H1 (cell line): Measurements from ENCODE around the gene SPRYD3. TPM values are rescaled to one million over a fixed set of nuclear protein-coding genes. Genes with fewer than 3 reads are reported as not detected.
"Not testable (repeated sequence)": the region's sequence is repeated elsewhere in the genome, so short reads cannot be mapped to it uniquely, and the experiment has no call there.

Experiments
- CTCF ChIA-PET: fragments of 300-600 bp; sonication (Branson Sonifier 250); formaldehyde crosslinking; loops from one replicate; lab custom pipeline; 2021; ENCODE audit not compliant: partially characterized antibody; lab: Charles Lee
- POLR2A ChIA-PET: fragments of 300-600 bp; sonication (Branson Sonifier 250); formaldehyde crosslinking; loops from one replicate; lab custom pipeline; 2021; ENCODE audit warnings: inconsistent platforms; ENCODE audit not compliant: partially characterized antibody; lab: Charles Lee
- DNase-seq, 2 experiments: peaks; one replicate each; pipeline versions ENCODE4 v3.0.0 to v3.0.0-alpha.2; 2010 to 2022; ENCODE audit warnings: low spot score in 2 of 2, low read depth in 1 of 2, mixed read lengths in 1 of 2
- FAIRE-seq: peaks from 2 replicates; lab custom pipeline; 2011; peaks lifted over from hg19 to GRCh38; lab: Jason Lieb, UNC
- H2AFZ ChIP-seq: 2 replicates; pipeline ENCODE4 v1.8.1; 2012; ENCODE audit warnings: low read length, inconsistent platforms
- H2AK5ac ChIP-seq: 2 replicates; pipeline ENCODE4 v1.6.1; 2013; ENCODE audit warnings: low read depth, low read length
- H2BK120ac ChIP-seq: replicated peaks from 2 replicates; pipeline ENCODE3; 2013; ENCODE audit warnings: low read depth, low read length, inconsistent platforms
- H2BK12ac ChIP-seq: 2 replicates; pipeline ENCODE4 v1.6.1; 2013; ENCODE audit warnings: low read depth, low read length
- H2BK15ac ChIP-seq: 2 replicates; pipeline ENCODE4 v1.6.1; 2013; ENCODE audit warnings: low read length
- H2BK20ac ChIP-seq: 2 replicates; pipeline ENCODE4 v1.6.1; 2013; ENCODE audit warnings: low read length
- H2BK5ac ChIP-seq: 2 replicates; pipeline ENCODE4 v1.6.1; 2013; ENCODE audit warnings: low read depth, low read length
- H3K14ac ChIP-seq: 2 replicates; pipeline ENCODE4 v1.6.1; 2013; ENCODE audit warnings: inconsistent platforms; ENCODE audit not compliant: insufficient read length
- H3K18ac ChIP-seq: 2 replicates; pipeline ENCODE4 v1.6.1; 2013; ENCODE audit warnings: low read length; ENCODE audit errors: extremely low read depth
- H3K23ac ChIP-seq: 2 replicates; pipeline ENCODE4 v1.6.1; 2013; ENCODE audit warnings: inconsistent platforms; ENCODE audit not compliant: insufficient read length
- H3K23me2 ChIP-seq: 2 replicates; pipeline ENCODE4 v1.6.1; 2013; ENCODE audit warnings: low read depth, low read length
- H3K27ac ChIP-seq: 2 replicates; pipeline ENCODE4 v1.6.1; 2011; ENCODE audit warnings: low read depth, low read length, inconsistent platforms
- H3K27me3 ChIP-seq, 4 experiments: replicated peaks in 1 of 4; 1 replicate in 1 of 4; 2 replicates in 3 of 4; pipeline versions ENCODE4 v1.6.1 to v1.8.1; 2011 to 2013; ENCODE audit warnings: low read length in 3 of 4, mild to moderate bottlenecking in 3 of 4, inconsistent platforms in 2 of 4, mixed read lengths in 2 of 4, moderate library complexity in 1 of 4; ENCODE audit not compliant: control insufficient read depth in 3 of 4, insufficient read depth in 3 of 4; ENCODE audit errors: extremely low read depth in 1 of 4
- H3K36me3 ChIP-seq, 4 experiments: 2 replicates each; pipeline versions ENCODE4 v1.6.1 to v1.8.1; 2011 to 2013; ENCODE audit warnings: mild to moderate bottlenecking in 4 of 4, low read length in 3 of 4, moderate library complexity in 2 of 4, control low read depth in 1 of 4, inconsistent platforms in 1 of 4; ENCODE audit not compliant: insufficient read depth in 4 of 4, control insufficient read depth in 2 of 4
- H3K4ac ChIP-seq: replicated peaks from 2 replicates; pipeline ENCODE3; 2013; ENCODE audit warnings: low read length, low read depth, mixed read lengths, inconsistent platforms; ENCODE audit not compliant: insufficient read length
- H3K4me1 ChIP-seq, 4 experiments: replicated peaks in 1 of 4; 1 replicate in 1 of 4; 2 replicates in 3 of 4; pipeline versions ENCODE4 v1.6.1 to v1.8.1; 2011 to 2013; ENCODE audit warnings: low read length in 3 of 4, inconsistent platforms in 2 of 4, mixed read lengths in 1 of 4; ENCODE audit not compliant: insufficient read depth in 4 of 4, control insufficient read depth in 3 of 4
- H3K4me2 ChIP-seq, 2 experiments: 2 replicates each; pipeline versions ENCODE4 v1.6.1 to v1.8.1; 2011 to 2013; ENCODE audit warnings: low read depth in 2 of 2, low read length in 2 of 2, control low read depth in 1 of 2, inconsistent platforms in 1 of 2, mild to moderate bottlenecking in 1 of 2; ENCODE audit not compliant: insufficient read depth in 1 of 2
- H3K4me3 ChIP-seq, 4 experiments: fragments of 200-600, 300-600 bp in 1 of 4; sonication (generic), shearing (Covaris generic), sonication (Bioruptor Twin) in 1 of 4; 2 replicates each; pipeline versions ENCODE4 v1.5.1 to v1.8.1; 2011 to 2016; ENCODE audit warnings: low read length in 4 of 4, low read depth in 3 of 4, control low read depth in 2 of 4, inconsistent platforms in 2 of 4, mild to moderate bottlenecking in 2 of 4, mixed read lengths in 1 of 4, moderate library complexity in 1 of 4; ENCODE audit not compliant: insufficient read depth in 2 of 4; ENCODE audit errors: extremely low read depth in 1 of 4
- H3K56ac ChIP-seq: replicated peaks from 2 replicates; pipeline ENCODE3; 2013; ENCODE audit warnings: low read depth, mild to moderate bottlenecking, mixed read lengths, low read length, inconsistent platforms; ENCODE audit not compliant: insufficient read length
- H3K79me1 ChIP-seq: 2 replicates; pipeline ENCODE4 v1.6.1; 2013; ENCODE audit warnings: low read depth, low read length, control low read depth
- H3K79me2 ChIP-seq, 2 experiments: 2 replicates each; pipeline versions ENCODE4 v1.6.1 to v1.8.1; 2012 to 2013; ENCODE audit warnings: low read length in 2 of 2, mild to moderate bottlenecking in 2 of 2, inconsistent platforms in 1 of 2; ENCODE audit not compliant: insufficient read depth in 2 of 2, control insufficient read depth in 1 of 2
- H3K9ac ChIP-seq, 4 experiments: replicated peaks in 1 of 4; 1 replicate in 1 of 4; 2 replicates in 3 of 4; pipeline versions ENCODE4 v1.6.1 to v1.8.1; 2011 to 2013; ENCODE audit warnings: low read depth in 3 of 4, low read length in 3 of 4, control low read depth in 2 of 4, mild to moderate bottlenecking in 2 of 4, moderate library complexity in 2 of 4, inconsistent platforms in 1 of 4; ENCODE audit errors: extremely low read depth in 1 of 4
- H3K9me3 ChIP-seq, 2 experiments: 2 replicates each; pipeline versions ENCODE4 v1.6.1 to v1.8.1; 2012 to 2013; ENCODE audit warnings: mild to moderate bottlenecking in 2 of 2, moderate library complexity in 2 of 2, control low read depth in 1 of 2, inconsistent platforms in 1 of 2, low read depth in 1 of 2, low read length in 1 of 2, mixed read lengths in 1 of 2; ENCODE audit not compliant: insufficient read depth in 2 of 2
- H4K20me1 ChIP-seq, 2 experiments: replicated peaks in 1 of 2; 2 replicates each; pipeline versions ENCODE3 to v1.8.1; 2011 to 2013; ENCODE audit warnings: inconsistent platforms in 2 of 2, low read length in 2 of 2, mild to moderate bottlenecking in 1 of 2; ENCODE audit not compliant: insufficient read depth in 2 of 2, control insufficient read depth in 1 of 2
- H4K5ac ChIP-seq: 2 replicates; pipeline ENCODE4 v1.6.1; 2013; ENCODE audit warnings: low read length, low read depth, mixed read lengths, inconsistent platforms; ENCODE audit not compliant: insufficient read length
- H4K8ac ChIP-seq: 2 replicates; pipeline ENCODE4 v1.8.0; 2013; ENCODE audit warnings: mild to moderate bottlenecking, moderate library complexity, low read length, inconsistent platforms; ENCODE audit not compliant: insufficient read depth; ENCODE audit errors: extremely low read depth
- H4K91ac ChIP-seq: replicated peaks from 2 replicates; pipeline ENCODE3; 2013; ENCODE audit warnings: low read length, mixed read lengths, inconsistent platforms; ENCODE audit not compliant: insufficient read length
- WGBS, 2 experiments: shearing (Covaris generic) in 1 of 2; methylation state at CpG; one replicate each; pipeline versions ENCODE4 v1.1.6 to v1.1.7; 2013 to 2015; ENCODE audit warnings: low lambda C conversion rate in 2 of 2, mixed read lengths in 2 of 2, inconsistent platforms in 1 of 2, low coverage in 1 of 2, missing lambda C conversion rate in 1 of 2; ENCODE audit not compliant: insufficient replicate concordance in 2 of 2, insufficient coverage in 1 of 2, insufficient read length in 1 of 2; ENCODE audit errors: extremely low coverage in 1 of 2, missing lambda C conversion rate in 1 of 2; 5-methylcytosine and 5-hydroxymethylcytosine counted together
- polyA plus RNA-seq, 7 experiments: library from polyadenylated mRNA; depleted of rRNA in 3 of 7; stranded (reverse) in 5 of 7; unstranded in 2 of 7; fragments of >200 nt in 5 of 7; fragments of 200-250 nt in 2 of 7; gene quantifications; 1 replicate in 5 of 7; 2 replicates in 1 of 7; 4 replicates in 1 of 7; pipeline versions ENCODE4 v1.2.1 to v1.2.3, GENCODE V29; 2011 to 2013; ENCODE audit warnings: missing spikeins in 2 of 7, mixed read lengths in 2 of 7
- total RNA-seq: library from RNA; stranded (reverse); fragmentation: NEBNext Ultra II Directional; extraction: Animal tissue kit (Norgen Biotek cat#: 25700); gene quantifications from 2 replicates; pipeline ENCODE4 v1.2.1, GENCODE V29; 2021

The SPRYD3 gene
- total and polyA plus RNA-seq, 2 of the 8 experiments (the other 6 are each of a cell fraction or from before 2014, with no cell fraction given) = 6.8 to 8.0 TPM

GRCh38 chr12:53112431-53112830 is 33.2 kb upstream of the SPRYD3 start:
- CTCF ChIA-PET = interaction anchor here (0.7 to 4.8 kb wide), 5 partner anchors 9 to 58 kb away, joined by 3 to 20 read pairs (median 3); partner anchors contain the start of genes IGFBP6 and SOAT2
- H2BK5ac ChIP-seq, H2BK15ac ChIP-seq, H3K9me3 ChIP-seq, H4K91ac ChIP-seq, H3K4me3 ChIP-seq, H3K4me2 ChIP-seq, DNase-seq, H4K20me1 ChIP-seq, H4K8ac ChIP-seq, H3K56ac ChIP-seq, H2AK5ac ChIP-seq, H3K4ac ChIP-seq, H3K14ac ChIP-seq, H3K27me3 ChIP-seq, H2BK20ac ChIP-seq, H3K79me2 ChIP-seq, H2AFZ ChIP-seq, H3K23ac ChIP-seq, H3K4me1 ChIP-seq, POLR2A ChIA-PET, H3K79me1 ChIP-seq, H3K23me2 ChIP-seq, H3K36me3 ChIP-seq, H2BK120ac ChIP-seq, FAIRE-seq, H3K18ac ChIP-seq, H2BK12ac ChIP-seq, H4K5ac ChIP-seq, H3K27ac ChIP-seq, H3K9ac ChIP-seq: not testable (repeated sequence)
- WGBS, 2 experiments = 92% methylated on average over 6 of the region's 7 CpGs; no CpG with 5 or more reads in 1 of the 2 experiments
